Uterus (tissue), 4 donors: Measurements from ENCODE around the gene TRIO. TPM values are rescaled to one million over a fixed set of nuclear protein-coding genes. Genes with fewer than 3 reads are reported as not detected.
A peak's percentile ranks its signal among the peaks of the same experiment; 100 is the strongest.

ENCODE experiments used
- DNase-seq, 2 donors: peaks; one replicate each; pipeline ENCODE4 v3.0.0-alpha.2; 2019 to 2020
- H3K27ac ChIP-seq, 2 donors: fragments of 200-600 bp; sonication (generic); 1 replicate in 1 of 2; 2 replicates in 1 of 2; pipeline ENCODE4 v1.5.1; 2016 to 2018
- H3K27me3 ChIP-seq, 2 donors: fragments of 200-600 bp; sonication (generic); one replicate each; pipeline ENCODE4 v1.5.1; 2018 to 2019; ENCODE audit warnings: control low read depth in 1 of 2
- H3K36me3 ChIP-seq, 2 donors: fragments of 200-600 bp; sonication (generic); one replicate each; pipeline ENCODE4 v1.5.1; 2019; ENCODE audit warnings: control low read depth in 1 of 2
- H3K4me1 ChIP-seq, 2 donors: fragments of 200-600 bp; sonication (generic); one replicate each; pipeline ENCODE4 v1.5.1; 2018 to 2019; ENCODE audit warnings: control low read depth in 1 of 2
- H3K4me3 ChIP-seq, 2 donors: fragments of 200-600 bp; sonication (generic); 1 replicate in 1 of 2; 2 replicates in 1 of 2; pipeline ENCODE4 v1.5.1; 2018 to 2019; ENCODE audit warnings: mild to moderate bottlenecking in 1 of 2
- H3K9me3 ChIP-seq, 2 donors: fragments of 200-600 bp; sonication (generic); one replicate each; pipeline ENCODE4 v1.5.1; 2019; ENCODE audit warnings: control low read depth in 1 of 2
- CTCF ChIP-seq, 4 experiments: fragments of 200-600 bp in 2 of 4; fragments of 450-650 bp in 2 of 4; sonication (generic) in 2 of 4; IDR thresholded peaks; one replicate each; pipeline ENCODE4 v1.5.1; 2016 to 2019; ENCODE audit warnings: antibody characterized with exemption in 4 of 4, mild to moderate bottlenecking in 2 of 4, moderate library complexity in 1 of 4
- POLR2A ChIP-seq, 2 donors: fragments of 450-650 bp; IDR thresholded peaks; one replicate each; pipeline ENCODE4 v1.6.1; 2016; ENCODE audit warnings: antibody characterized with exemption in 2 of 2, mild to moderate bottlenecking in 1 of 2, moderate library complexity in 1 of 2
- intact Hi-C: fragments of 100-400 bp; cut with DNase I; formaldehyde crosslinking; loops from one replicate; pipeline ENCODE4 v1.15.1; 2023; ENCODE audit warnings: low total_unique reads
- total RNA-seq, 4 donors: library from RNA; depleted of rRNA in 3 of 4; stranded (reverse); fragments of >200 nt in 3 of 4; gene quantifications; one replicate each; pipeline versions ENCODE4 v1.1.0 to v1.2.4, GENCODE V29; 2014 to 2023
- donor health status: DM: yes; HTN: yes; CAD: no.

TRIO gene
- total RNA-seq, 4 donors from 2014 or later: 93.5 to 234 (median 207) TPM

- intact Hi-C loops: no loop called here
- H3K27ac ChIP-seq: peak overlapping the region; percentile 26 to 57
- TF ChIP-seq POLR2A (IDR thresholded peaks at IDR 0.05): no peak
- no peak for TF ChIP-seq CTCF (IDR thresholded peaks at IDR 0.05)
Observed at GRCh38 chr5:14168144-14168792, 25.1 kb downstream of the TRIO start.

GRCh38 chr5:14168793-14169262 lies 25.7 kb downstream of the TRIO start:
- Histone ChIP-seq H3K4me1 (peaks cover 5 to 16% of the 10 kb centered on the region in 2 donors), H3K27me3 (no peaks in the 10 kb centered on the region), H3K27ac (peak overlapping the region in 1 of 2 donors; percentile 57), H3K4me3 (no peak overlapping the region), H3K36me3 (no peaks in the 10 kb centered on the region), H3K9me3 (no peaks in the 10 kb centered on the region)
- TF ChIP-seq POLR2A (IDR thresholded peaks at IDR 0.05) (no peak), CTCF (IDR thresholded peaks at IDR 0.05) (no peak)
- intact Hi-C loops: no loop called here
- DNase-seq: no peak

More at GRCh38 chr5:14168144-14168792, 25.1 kb downstream of the TRIO start:
- Histone ChIP-seq H3K4me3 (no peak overlapping the region), H3K27me3 (no peaks in the 10 kb centered on the region), H3K9me3 (no peaks in the 10 kb centered on the region), H3K4me1 (peaks cover 5 to 16% of the 10 kb centered on the region in 2 donors), H3K36me3 (no peaks in the 10 kb centered on the region)
- DNase-seq: no peak

- Histone ChIP-seq H3K4me3 (no peak overlapping the region), H3K9me3 (no peaks in the 10 kb centered on the region), H3K27me3 (no peaks in the 10 kb centered on the region), H3K36me3 (no peaks in the 10 kb centered on the region), H3K4me1 (peaks cover 5 to 16% of the 10 kb centered on the region in 2 donors), H3K27ac (no peak overlapping the region)
- TF ChIP-seq CTCF (IDR thresholded peaks at IDR 0.05): no peak
- TF ChIP-seq POLR2A (IDR thresholded peaks at IDR 0.05): no peak
- DNase-seq: no peak
- intact Hi-C loops: no loop called here
Observed at GRCh38 chr5:14171046-14171445, 27.9 kb downstream of the TRIO start.

- Histone ChIP-seq H3K9me3 (no peaks in the 10 kb centered on the region), H3K27me3 (no peaks in the 10 kb centered on the region), H3K4me3 (no peak overlapping the region), H3K36me3 (no peaks in the 10 kb centered on the region), H3K27ac (no peak overlapping the region), H3K4me1 (peaks cover 5 to 16% of the 10 kb centered on the region in 2 donors)
- intact Hi-C loops: no loop called here
- DNase-seq: no peak
- TF ChIP-seq POLR2A (IDR thresholded peaks at IDR 0.05) (no peak), CTCF (IDR thresholded peaks at IDR 0.05) (no peak)
Observed at GRCh38 chr5:14171621-14172020, 28.5 kb downstream of the TRIO start.

- peaks cover 3 to 16% of the 10 kb centered on the region in 2 donors for H3K4me1 ChIP-seq
- no peaks in the 10 kb centered on the region for H3K36me3 ChIP-seq
- DNase-seq: no peak
- no peaks in the 10 kb centered on the region for H3K9me3 ChIP-seq
- H3K4me3 ChIP-seq: no peak overlapping the region
- no peaks in the 10 kb centered on the region for H3K27me3 ChIP-seq
- TF ChIP-seq CTCF (IDR thresholded peaks at IDR 0.05) (no peak), POLR2A (IDR thresholded peaks at IDR 0.05) (no peak)
- intact Hi-C loops: no loop called here
- H3K27ac ChIP-seq: no peak overlapping the region
Observed at GRCh38 chr5:14172149-14172795, 29.1 kb downstream of the TRIO start.
